GM23338 (cell line): ENCODE measurements around the gene FITM2.

Experiments
- CTCF ChIP-seq, 2 experiments: fragments of 200-600 bp in 1 of 2; sonication (generic) in 1 of 2; conservative IDR thresholded peaks; 2 replicates each; pipeline versions ENCODE4 v1.5.1 to v1.6.1; 2016 to 2017; ENCODE audit warnings: antibody characterized with exemption in 2 of 2, low read depth in 2 of 2, mild to moderate bottlenecking in 2 of 2, moderate library complexity in 1 of 2
- EZH2 ChIP-seq: fragments of 200-600 bp; sonication (generic); IDR thresholded peaks from one replicate; pipeline ENCODE4 v1.8.0; 2017; ENCODE audit warnings: antibody characterized with exemption, mild to moderate bottlenecking, low read depth; ENCODE audit not compliant: unreplicated experiment
- EZH2phosphoT487 ChIP-seq: fragments of 200-600 bp; sonication (generic); IDR thresholded peaks from one replicate; pipeline ENCODE4 v1.8.1; 2018; ENCODE audit warnings: antibody characterized with exemption; ENCODE audit not compliant: unreplicated experiment
- NANOG ChIP-seq: IDR thresholded peaks from 2 replicates; pipeline ENCODE4 v1.6.1; 2016; ENCODE audit warnings: antibody characterized with exemption, borderline replicate concordance
- REST ChIP-seq: IDR thresholded peaks from one replicate; pipeline ENCODE4 v1.6.1; 2018; ENCODE audit warnings: antibody characterized with exemption; ENCODE audit not compliant: unreplicated experiment

GRCh38 chr20:44360221-44360620 lies 49.2 kb upstream of the FITM2 start:
- TF ChIP-seq CTCF (conservative IDR thresholded peaks at IDR 0.05; ENCODE audit: low read depth in 2 of 2) (no peak), EZH2phosphoT487 (no peak), EZH2 (no peak), NANOG (no peak), REST (no peak)
